ENCODE data around the gene SLFN5. TPM values are rescaled to one million over a fixed set of nuclear protein-coding genes. Genes with fewer than 3 reads are reported as not detected.
A peak's percentile ranks its signal among the peaks of the same experiment; 100 is the strongest.

Gene SLFN5
- total and polyA plus RNA-seq, 8 donors: 0.58 to 59.5 (median 10.9) TPM

GRCh38 chr17:35255316-35255715 lies 12.4 kb downstream of the SLFN5 start:
- no peak overlapping the region for H3K4me3 ChIP-seq
- WGBS, 5 donors: 94 to 97% (median 94%) methylated on average over 4 of the region's 4 CpGs
- peak overlapping the region in 2 of 5 donors; percentile 78 to 80 for H3K27ac ChIP-seq
- DNase-seq: no peak
- no peaks in the 10 kb centered on the region for H3K27me3 ChIP-seq
- peaks cover 35 to 61% (median 53%) of the 10 kb centered on the region in 4 donors for H3K4me1 ChIP-seq
- no peak for TF ChIP-seq POLR2A (IDR thresholded peaks at IDR 0.05)
- TF ChIP-seq POLR2AphosphoS5 (IDR thresholded peaks at IDR 0.05): no peak
- no peak for TF ChIP-seq EP300 (IDR thresholded peaks at IDR 0.05)
- TF ChIP-seq CTCF (IDR thresholded peaks at IDR 0.05): no peak
- H3K36me3 ChIP-seq: peaks cover 7 to 19% (median 17%) of the 10 kb centered on the region in 4 donors
- intact Hi-C loops (cut with DNase I; ENCODE audit: low total_unique reads): no loop called here
- no peaks in the 10 kb centered on the region for H3K9me3 ChIP-seq

GRCh38 chr17:35256629-35257028 lies 13.8 kb downstream of the SLFN5 start:
- peak in 1 of 2 donors; percentile 20 for DNase-seq
- 26 to 65% (median 36%) methylated on average over 5 of the region's 5 CpGs for WGBS, 5 donors
- TF ChIP-seq POLR2A (IDR thresholded peaks at IDR 0.05): no peak
- peak in 1 of 3 donors; percentile 12 for TF ChIP-seq POLR2AphosphoS5 (IDR thresholded peaks at IDR 0.05)
- Histone ChIP-seq H3K4me3 (no peak overlapping the region), H3K9me3 (no peaks in the 10 kb centered on the region), H3K36me3 (peaks cover 13 to 33% (median 29%) of the 10 kb centered on the region in 4 donors), H3K4me1 (peaks cover 35 to 61% (median 53%) of the 10 kb centered on the region in 4 donors), H3K27me3 (no peaks in the 10 kb centered on the region), H3K27ac (peak overlapping the region; percentile 18 to 78 (median 68))
- intact Hi-C loops (cut with DNase I; ENCODE audit: low total_unique reads): no loop called here

- peak; percentile 82 to 89 for DNase-seq
- Histone ChIP-seq H3K27ac (peak overlapping the region in 4 of 5 donors; percentile 60 to 78 (median 70)), H3K9me3 (no peaks in the 10 kb centered on the region), H3K36me3 (peaks cover 17 to 39% (median 35%) of the 10 kb centered on the region in 4 donors), H3K4me3 (no peak overlapping the region), H3K4me1 (peaks cover 35 to 59% (median 52%) of the 10 kb centered on the region in 4 donors), H3K27me3 (no peaks in the 10 kb centered on the region)
- TF ChIP-seq EP300 (IDR thresholded peaks at IDR 0.05) (no peak), POLR2AphosphoS5 (IDR thresholded peaks at IDR 0.05) (peak; percentile 24 to 82 (median 57)), CTCF (IDR thresholded peaks at IDR 0.05) (no peak), POLR2A (IDR thresholded peaks at IDR 0.05) (no peak)
- intact Hi-C loops (cut with DNase I; ENCODE audit: low total_unique reads): no loop called here
- 7 to 21% (median 12%) methylated on average over 4 of the region's 4 CpGs for WGBS, 5 donors
Measured at GRCh38 chr17:35257208-35257659, 14.4 kb downstream of the SLFN5 start.

- peaks cover 30 to 47% (median 38%) of the 10 kb centered on the region in 4 donors for H3K4me1 ChIP-seq
- peaks cover 27 to 56% (median 53%) of the 10 kb centered on the region in 4 donors for H3K36me3 ChIP-seq
- H3K9me3 ChIP-seq: no peaks in the 10 kb centered on the region
- intact Hi-C loops (cut with DNase I; ENCODE audit: low total_unique reads): no loop called here
- H3K27me3 ChIP-seq: no peaks in the 10 kb centered on the region
- WGBS, 5 donors: 90 to 97% (median 96%) methylated on average over 6 of the region's 6 CpGs
- no peak overlapping the region for H3K27ac ChIP-seq
- DNase-seq: no peak
- H3K4me3 ChIP-seq: no peak overlapping the region
- TF ChIP-seq POLR2AphosphoS5 (IDR thresholded peaks at IDR 0.05) (no peak), POLR2A (IDR thresholded peaks at IDR 0.05) (no peak), EP300 (IDR thresholded peaks at IDR 0.05) (no peak), CTCF (IDR thresholded peaks at IDR 0.05) (no peak)
Measured at GRCh38 chr17:35259001-35259400, 16.1 kb downstream of the SLFN5 start.

- Histone ChIP-seq H3K36me3 (peaks cover 39 to 79% (median 70%) of the 10 kb centered on the region in 4 donors), H3K4me3 (no peak overlapping the region), H3K27ac (no peak overlapping the region), H3K9me3 (no peaks in the 10 kb centered on the region), H3K4me1 (no peaks in the 10 kb centered on the region), H3K27me3 (no peaks in the 10 kb centered on the region)
- no peak for DNase-seq
- intact Hi-C loops (cut with DNase I; ENCODE audit: low total_unique reads): no loop called here
- 93 to 95% (median 94%) methylated on average over 5 of the region's 5 CpGs for WGBS, 5 donors
- TF ChIP-seq POLR2AphosphoS5 (IDR thresholded peaks at IDR 0.05) (no peak), EP300 (IDR thresholded peaks at IDR 0.05) (no peak), POLR2A (IDR thresholded peaks at IDR 0.05) (no peak), CTCF (IDR thresholded peaks at IDR 0.05) (no peak)
Measured at GRCh38 chr17:35265071-35265470, 22.2 kb downstream of the SLFN5 start.

Measured in stomach (tissue), 9 donors.